ENCODE results near the gene ADRB1.

DNA sequence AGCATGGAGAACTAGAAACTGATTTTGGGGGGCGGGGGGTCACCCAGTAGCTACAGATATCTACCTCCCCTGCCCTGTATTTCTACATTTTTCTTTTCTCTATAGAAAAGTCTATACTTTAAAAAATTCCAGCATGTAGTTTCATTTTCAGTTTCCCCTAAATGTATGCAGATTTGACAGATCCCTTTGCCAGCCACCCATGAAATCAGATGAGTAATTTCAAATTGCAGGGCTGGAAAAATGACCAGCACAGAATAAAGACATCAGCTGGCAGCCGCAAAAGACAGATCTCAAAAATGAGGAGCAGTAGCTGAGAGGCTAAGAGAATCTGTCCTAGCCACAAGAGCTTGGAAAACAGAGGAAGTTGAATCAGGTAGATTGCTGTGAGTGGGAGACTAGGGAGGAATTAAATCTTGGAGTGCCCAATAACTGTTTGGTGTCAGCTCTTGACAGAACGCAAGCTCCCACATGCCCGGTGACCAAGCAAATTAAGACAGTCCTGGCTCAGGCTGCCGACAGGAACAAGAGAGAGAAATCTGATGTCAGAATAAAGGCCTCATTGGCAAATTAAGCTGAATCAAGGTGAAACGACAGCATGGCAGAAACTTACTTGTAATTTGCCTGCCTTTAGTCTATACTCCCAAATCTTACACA, 24.5 kb downstream of the ADRB1 start:
- TF ChIP-seq CTCF (IDR thresholded peaks at IDR 0.05) (no peak), POLR2A (IDR thresholded peaks at IDR 0.05) (no peak), EP300 (IDR thresholded peaks at IDR 0.05) (no peak)

Measured in gastroesophageal sphincter (tissue), 3 donors.